H9 (cell line): ENCODE data around the gene ZNF280C. TPM values are rescaled to one million over a fixed set of nuclear protein-coding genes. Genes with fewer than 3 reads are reported as not detected.

ENCODE experiments used
- DNase-seq: peaks from one replicate; pipeline ENCODE4 v3.0.0-alpha.2; 2017
- H2AFZ ChIP-seq: one replicate; pipeline ENCODE4 v1.6.1; 2013; ENCODE audit warnings: mild to moderate bottlenecking, low read length, control low read depth, moderate library complexity
- H2AK5ac ChIP-seq: 2 replicates; pipeline ENCODE4 v1.6.1; 2013; ENCODE audit warnings: low read length, control low read depth, mixed read lengths; ENCODE audit not compliant: insufficient read length
- H2BK120ac ChIP-seq: one replicate; pipeline ENCODE4 v1.6.1; 2013; ENCODE audit warnings: low read depth, mild to moderate bottlenecking, low read length, control low read depth, inconsistent platforms; ENCODE audit not compliant: poor library complexity, severe bottlenecking
- H2BK12ac ChIP-seq: 2 replicates; pipeline ENCODE4 v1.6.1; 2013; ENCODE audit warnings: low read length, control low read depth, mixed read lengths, low read depth; ENCODE audit not compliant: insufficient read length
- H2BK15ac ChIP-seq: 2 replicates; pipeline ENCODE4 v1.6.1; 2013; ENCODE audit warnings: low read depth, low read length, control low read depth
- H2BK20ac ChIP-seq: one replicate; pipeline ENCODE4 v1.6.1; 2013; ENCODE audit warnings: low read depth, mild to moderate bottlenecking, low read length, control low read depth, inconsistent platforms; ENCODE audit not compliant: poor library complexity, severe bottlenecking
- H2BK5ac ChIP-seq: 2 replicates; pipeline ENCODE4 v1.6.1; 2013; ENCODE audit warnings: low read length, control low read depth, mixed read lengths; ENCODE audit not compliant: insufficient read length
- H3K14ac ChIP-seq: 2 replicates; pipeline ENCODE4 v1.6.1; 2013; ENCODE audit warnings: low read length, control low read depth; ENCODE audit not compliant: insufficient read depth
- H3K18ac ChIP-seq: 2 replicates; pipeline ENCODE4 v1.6.1; 2013; ENCODE audit warnings: low read depth, mild to moderate bottlenecking, mixed read lengths, low read length, control low read depth; ENCODE audit not compliant: insufficient read length
- H3K23ac ChIP-seq: 2 replicates; pipeline ENCODE4 v1.6.1; 2013; ENCODE audit warnings: low read length, control low read depth, mixed read lengths, low read depth; ENCODE audit not compliant: insufficient read length
- H3K23me2 ChIP-seq: 2 replicates; pipeline ENCODE4 v1.6.1; 2013; ENCODE audit warnings: low read depth, mild to moderate bottlenecking, mixed read lengths, low read length, control low read depth; ENCODE audit not compliant: insufficient read length, poor library complexity, severe bottlenecking
- H3K27ac ChIP-seq: 2 replicates; pipeline ENCODE4 v1.5.1; 2013; ENCODE audit warnings: low read length, control low read depth, mixed read lengths, low read depth; ENCODE audit not compliant: insufficient read length
- H3K27me3 ChIP-seq: 2 replicates; pipeline ENCODE4 v1.6.1; 2013; ENCODE audit warnings: low read length, control low read depth, inconsistent platforms; ENCODE audit not compliant: insufficient read depth
- H3K4ac ChIP-seq: 2 replicates; pipeline ENCODE4 v1.6.1; 2013; ENCODE audit warnings: low read depth, mild to moderate bottlenecking, control low read depth, inconsistent platforms, low read length, moderate library complexity
- H3K4me1 ChIP-seq: 2 replicates; pipeline ENCODE4 v1.6.1; 2013; ENCODE audit warnings: low read length, control low read depth, inconsistent platforms; ENCODE audit not compliant: insufficient read depth
- H3K4me2 ChIP-seq: 2 replicates; pipeline ENCODE4 v1.6.1; 2013; ENCODE audit warnings: low read length, control low read depth, mixed read lengths; ENCODE audit not compliant: insufficient read length, insufficient read depth
- H3K56ac ChIP-seq: 2 replicates; pipeline ENCODE4 v1.6.1; 2013; ENCODE audit warnings: low read depth, mild to moderate bottlenecking, mixed read lengths, low read length, control low read depth; ENCODE audit not compliant: insufficient read length
- H3K79me1 ChIP-seq: 2 replicates; pipeline ENCODE4 v1.6.1; 2013; ENCODE audit warnings: low read depth, mild to moderate bottlenecking, moderate library complexity, low read length, control low read depth, inconsistent platforms; ENCODE audit not compliant: insufficient read depth, poor library complexity, severe bottlenecking
- H3K79me2 ChIP-seq: 2 replicates; pipeline ENCODE4 v1.6.1; 2013; ENCODE audit warnings: low read length, control low read depth, inconsistent platforms; ENCODE audit not compliant: insufficient read depth
- H3K9ac ChIP-seq: 2 replicates; pipeline ENCODE4 v1.6.1; 2013; ENCODE audit warnings: low read length, control low read depth, mixed read lengths; ENCODE audit not compliant: insufficient read length; ENCODE audit errors: extremely low read depth
- H3K9me3 ChIP-seq: one replicate; pipeline ENCODE4 v1.6.1; 2013; ENCODE audit warnings: low read depth, low read length, inconsistent platforms; ENCODE audit not compliant: control insufficient read depth
- H3T11ph ChIP-seq: one replicate; pipeline ENCODE4 v1.6.1; 2013; ENCODE audit warnings: mild to moderate bottlenecking, low read length, control low read depth, inconsistent platforms
- H4K20me1 ChIP-seq: one replicate; pipeline ENCODE4 v1.6.1; 2013; ENCODE audit not compliant: control insufficient read depth, insufficient read length, insufficient read depth
- H4K5ac ChIP-seq: 2 replicates; pipeline ENCODE4 v1.6.1; 2013; ENCODE audit warnings: low read depth, mild to moderate bottlenecking, mixed read lengths, low read length, control low read depth; ENCODE audit not compliant: insufficient read length
- H4K8ac ChIP-seq: replicated peaks from 2 replicates; pipeline ENCODE4 v1.6.1; 2013; ENCODE audit warnings: low read length, control low read depth, mixed read lengths, low read depth; ENCODE audit not compliant: insufficient read length
- H4K91ac ChIP-seq: 2 replicates; pipeline ENCODE4 v1.6.1; 2013; ENCODE audit warnings: low read depth, mild to moderate bottlenecking, moderate library complexity, mixed read lengths, low read length, control low read depth; ENCODE audit not compliant: insufficient read length
- H3K27ac Mint-ChIP-seq, 3 experiments: 2 replicates in 2 of 3; 3 replicates in 1 of 3; pipeline ENCODE4 v1.8.0; 2020 to 2021; ENCODE audit warnings: mixed read lengths in 3 of 3, mild to moderate bottlenecking in 1 of 3, moderate library complexity in 1 of 3
- H3K27me3 Mint-ChIP-seq: 2 replicates; pipeline ENCODE4 v1.8.0; 2021; ENCODE audit warnings: low read depth, mild to moderate bottlenecking, moderate library complexity, mixed read lengths
- H3K36me3 Mint-ChIP-seq, 3 experiments: 2 replicates in 2 of 3; 3 replicates in 1 of 3; pipeline ENCODE4 v1.8.0; 2020 to 2021; ENCODE audit warnings: low read depth in 3 of 3, mixed read lengths in 3 of 3; ENCODE audit not compliant: insufficient read depth in 1 of 3
- H3K4me1 Mint-ChIP-seq, 2 experiments: 2 replicates each; pipeline ENCODE4 v1.8.0; 2020; ENCODE audit warnings: mixed read lengths in 2 of 2
- H3K4me3 Mint-ChIP-seq, 2 experiments: 2 replicates in 1 of 2; 3 replicates in 1 of 2; pipeline ENCODE4 v1.8.0; 2020 to 2021; ENCODE audit warnings: mild to moderate bottlenecking in 2 of 2, mixed read lengths in 2 of 2, moderate library complexity in 1 of 2
- H3K9me3 Mint-ChIP-seq, 2 experiments: 2 replicates in 1 of 2; 3 replicates in 1 of 2; pipeline ENCODE4 v1.8.0; 2020; ENCODE audit warnings: mild to moderate bottlenecking in 2 of 2, mixed read lengths in 2 of 2, moderate library complexity in 1 of 2
- CTCF ChIP-seq: fragments of 200-600 bp; sonication (generic); conservative IDR thresholded peaks from 3 replicates; pipeline ENCODE4 v1.8.0; 2021; ENCODE audit warnings: antibody characterized with exemption, mild to moderate bottlenecking
- WGBS: extraction: QIAGEN DNeasy Blood & Tissue Kit; methylation state at CpG from one replicate; pipeline ENCODE4 v1.1.7; 2013; ENCODE audit warnings: missing lambda C conversion rate, low lambda C conversion rate, mixed read lengths; ENCODE audit not compliant: insufficient read length; ENCODE audit errors: extremely low coverage; 5-methylcytosine and 5-hydroxymethylcytosine counted together
- total RNA-seq: library from RNA; stranded (reverse); gene quantifications from 2 replicates; pipeline ENCODE4 v1.2.1, GENCODE V29; 2021

Gene ZNF280C
- total RNA-seq, 1 experiment from 2014 or later: 6.6 TPM

DNA sequence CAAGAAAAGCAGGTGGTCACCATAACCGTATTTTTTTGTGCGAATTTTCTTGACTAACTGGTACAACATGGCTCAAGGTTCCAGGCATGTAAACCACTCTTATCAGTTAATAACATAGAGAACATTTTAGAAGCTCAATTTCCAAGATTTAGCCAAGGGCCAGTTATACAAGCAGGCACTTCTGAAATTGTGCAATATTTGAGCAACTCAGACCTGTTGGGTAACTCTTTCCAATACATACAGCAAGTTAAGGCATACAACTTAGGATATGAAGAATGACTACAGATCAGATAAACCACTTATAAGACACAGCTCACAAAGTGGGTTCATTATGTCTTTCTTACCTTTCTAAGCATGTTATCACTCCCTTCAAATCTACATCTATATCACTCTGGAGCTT lies 43.9 kb downstream of the ZNF280C start:
- WGBS: no CpG with 5 or more reads among the region's 2 CpGs
- no peak overlapping the region for H2AFZ ChIP-seq
- H4K91ac ChIP-seq: no peak overlapping the region
- no peaks in the 10 kb centered on the region for H3K27me3 Mint-ChIP-seq
- H3K9ac ChIP-seq: no peak overlapping the region
- H2BK12ac ChIP-seq: no peak overlapping the region
- peaks cover 6% of the 10 kb centered on the region for H3K9me3 ChIP-seq
- H3K36me3 Mint-ChIP-seq: peaks cover 12 to 44% (median 30%) of the 10 kb centered on the region in 3 experiments; a peak in 6 of 7 replicates
- H2BK120ac ChIP-seq: no peak overlapping the region
- no peaks in the 10 kb centered on the region for H3K27me3 ChIP-seq
- no peak overlapping the region for H2BK20ac ChIP-seq
- no peaks in the 10 kb centered on the region for H3K4me1 Mint-ChIP-seq
- no peak overlapping the region for H3K27ac ChIP-seq
- H2BK15ac ChIP-seq: no peak overlapping the region
- no peak for TF ChIP-seq CTCF
- H3K4me3 Mint-ChIP-seq: no peak overlapping the region
- no peaks in the 10 kb centered on the region for H3K23me2 ChIP-seq
- no peak for DNase-seq
- no peaks in the 10 kb centered on the region for H3K4me1 ChIP-seq
- no peak overlapping the region for H3T11ph ChIP-seq
- H2AK5ac ChIP-seq: no peak overlapping the region
- no peak overlapping the region for H4K8ac ChIP-seq
- no peak overlapping the region for H3K18ac ChIP-seq
- no peak overlapping the region for H4K5ac ChIP-seq
- no peak overlapping the region for H2BK5ac ChIP-seq
- H3K79me2 ChIP-seq: no peaks in the 10 kb centered on the region
- no peaks in the 10 kb centered on the region for H3K79me1 ChIP-seq
- no peak overlapping the region for H3K56ac ChIP-seq
- H3K9me3 Mint-ChIP-seq: peaks cover 0 to 22% of the 10 kb centered on the region in 2 experiments; a peak in 1 of 5 replicates
- no peak overlapping the region for H3K23ac ChIP-seq
- H3K4me2 ChIP-seq: no peak overlapping the region
- no peak overlapping the region for H3K4ac ChIP-seq
- H3K14ac ChIP-seq: no peak overlapping the region
- H3K27ac Mint-ChIP-seq: no peak overlapping the region
- no peaks in the 10 kb centered on the region for H4K20me1 ChIP-seq
